T-cell (primary cell): ENCODE data around the gene GXYLT1. TPM values are rescaled to one million over a fixed set of nuclear protein-coding genes. Genes with fewer than 3 reads are reported as not detected.
"Not testable (repeated sequence)": the region's sequence is repeated elsewhere in the genome, so short reads cannot be mapped to it uniquely, and the experiment has no call there.

Experiments used
- ATAC-seq, 4 experiments: fragments of 200-7000 bp in 3 of 4; fragments of 150-1000 bp in 1 of 4; cut with Tn5 transposase; replicated peaks in 1 of 4; 1 replicate in 3 of 4; 2 replicates in 1 of 4; pipeline ENCODE4 v1.10.0; 2021; ENCODE audit warnings: moderate library complexity in 3 of 4, mild to moderate bottlenecking in 2 of 4, moderate number of reproducible peaks in 1 of 4
- CTCF ChIA-PET, 2 donors: fragments of 300-600 bp; sonication (Branson Sonifier 250); formaldehyde crosslinking; loops; one replicate each; lab custom pipeline; 2022; ENCODE audit warnings: antibody characterized with exemption in 2 of 2; lab: Charles Lee
- POLR2A ChIA-PET, 2 donors: fragments of 300-600 bp; sonication (Branson Sonifier 250); formaldehyde crosslinking; loops; one replicate each; lab custom pipeline; 2022; ENCODE audit warnings: antibody characterized with exemption in 2 of 2; lab: Charles Lee
- DNase-seq, 35 experiments: peaks; one replicate each; pipeline versions ENCODE4 v3.0.0 to v3.0.0-alpha.2; 2013 to 2023
- H3K27ac ChIP-seq: one replicate; pipeline ENCODE4 v1.5.1; 2013; ENCODE audit warnings: low read length
- H3K27me3 ChIP-seq, 2 experiments: replicated peaks in 1 of 2; 1 replicate in 1 of 2; 2 replicates in 1 of 2; pipeline versions ENCODE4 v1.6.1 to v1.7.0; 2013; ENCODE audit warnings: low read length in 1 of 2, mixed read lengths in 1 of 2; ENCODE audit not compliant: control insufficient read depth in 2 of 2, insufficient read depth in 2 of 2; ENCODE audit errors: extremely low read depth in 1 of 2
- H3K36me3 ChIP-seq, 2 donors: 1 replicate in 1 of 2; 2 replicates in 1 of 2; pipeline versions ENCODE4 v1.6.1 to v1.7.0; 2013; ENCODE audit warnings: low read length in 1 of 2; ENCODE audit not compliant: control insufficient read depth in 2 of 2, insufficient read depth in 1 of 2; ENCODE audit errors: extremely low read depth in 1 of 2
- H3K4me1 ChIP-seq, 2 experiments: 1 replicate in 1 of 2; 2 replicates in 1 of 2; pipeline versions ENCODE4 v1.6.1 to v1.7.0; 2013; ENCODE audit warnings: low read length in 2 of 2, mixed read lengths in 1 of 2; ENCODE audit not compliant: insufficient read depth in 2 of 2, control insufficient read depth in 1 of 2; ENCODE audit errors: extremely low read depth in 1 of 2
- H3K4me3 ChIP-seq, 2 donors: 1 replicate in 1 of 2; 2 replicates in 1 of 2; pipeline versions ENCODE4 v1.5.1 to v1.7.0; 2013; ENCODE audit warnings: mild to moderate bottlenecking in 2 of 2, low read length in 1 of 2, moderate library complexity in 1 of 2; ENCODE audit not compliant: control insufficient read depth in 1 of 2; ENCODE audit errors: extremely low read depth in 1 of 2
- H3K9me3 ChIP-seq: 2 replicates; pipeline ENCODE4 v1.7.0; 2013
- H3K27ac Mint-ChIP-seq, 2 donors: one replicate each; pipeline ENCODE4 v1.8.0; 2020 to 2021; ENCODE audit warnings: mild to moderate bottlenecking in 2 of 2, mixed read lengths in 2 of 2
- H3K27me3 Mint-ChIP-seq, 2 donors: one replicate each; pipeline ENCODE4 v1.8.0; 2021 to 2022; ENCODE audit warnings: mixed read lengths in 2 of 2
- H3K36me3 Mint-ChIP-seq: one replicate; pipeline ENCODE4 v1.8.0; 2021; ENCODE audit warnings: mixed read lengths
- H3K4me1 Mint-ChIP-seq, 3 donors: one replicate each; pipeline ENCODE4 v1.8.0; 2020 to 2022; ENCODE audit warnings: mixed read lengths in 3 of 3, mild to moderate bottlenecking in 1 of 3
- H3K4me3 Mint-ChIP-seq, 3 donors: one replicate each; pipeline ENCODE4 v1.8.0; 2020 to 2022; ENCODE audit warnings: mild to moderate bottlenecking in 3 of 3, mixed read lengths in 3 of 3, moderate library complexity in 3 of 3
- H3K9me3 Mint-ChIP-seq, 3 donors: one replicate each; pipeline ENCODE4 v1.8.0; 2020 to 2022; ENCODE audit warnings: mixed read lengths in 3 of 3
- WGBS: methylation state at CpG from one replicate; pipeline ENCODE4 v1.1.5; 2013; ENCODE audit warnings: missing lambda C conversion rate; ENCODE audit not compliant: insufficient coverage; 5-methylcytosine and 5-hydroxymethylcytosine counted together
- total RNA-seq, 35 experiments: library from RNA in 6 of 35; stranded (reverse) in 6 of 35; fragments of 120-200 nt in 1 of 35; gene quantifications; one replicate each; pipeline versions ENCODE4 v1.2.1 to v1.2.4 and lab custom pipeline; 2013 to 2026

Gene GXYLT1
- total RNA-seq, 5 donors from 2014 or later (not counting 1 experiment from before 2014, with no cell fraction given): 6.3 to 9.3 (median 7.1) TPM

- H3K9me3 ChIP-seq, CTCF ChIA-PET, H3K27me3 ChIP-seq, H3K4me1 Mint-ChIP-seq, H3K4me3 ChIP-seq, H3K4me1 ChIP-seq, POLR2A ChIA-PET, H3K27ac ChIP-seq, H3K36me3 ChIP-seq, DNase-seq, H3K4me3 Mint-ChIP-seq, H3K27ac Mint-ChIP-seq, H3K36me3 Mint-ChIP-seq, ATAC-seq: not testable (repeated sequence)
- peaks cover 11 to 17% of the 10 kb centered on the region in 2 donors for H3K27me3 Mint-ChIP-seq
- H3K9me3 Mint-ChIP-seq: peaks cover 4 to 20% (median 4%) of the 10 kb centered on the region in 3 donors
- WGBS: no CpG with 5 or more reads among the region's 8 CpGs
Measured at GRCh38 chr12:42048980-42049379, 95.7 kb downstream of the GXYLT1 start.

GRCh38 chr12:42039577-42039976 lies 105.1 kb downstream of the GXYLT1 start:
- POLR2A ChIA-PET: no interaction called here
- Histone ChIP-seq H3K9me3 (no peaks in the 10 kb centered on the region), H3K4me1 (no peaks in the 10 kb centered on the region), H3K27ac (no peak overlapping the region), H3K27me3 (no peaks in the 10 kb centered on the region), H3K4me3 (no peak overlapping the region), H3K36me3 (no peaks in the 10 kb centered on the region)
- H3K36me3 Mint-ChIP-seq: no peaks in the 10 kb centered on the region
- H3K27ac Mint-ChIP-seq: no peak overlapping the region
- peaks cover 9 to 16% of the 10 kb centered on the region in 2 donors for H3K27me3 Mint-ChIP-seq
- no peaks in the 10 kb centered on the region for H3K4me1 Mint-ChIP-seq
- DNase-seq (no peak), ATAC-seq (no peak)
- CTCF ChIA-PET: no interaction called here
- no peaks in the 10 kb centered on the region for H3K9me3 Mint-ChIP-seq
- H3K4me3 Mint-ChIP-seq: no peak overlapping the region

GRCh38 chr12:42039176-42039575 lies 105.5 kb downstream of the GXYLT1 start:
- Histone ChIP-seq H3K36me3 (no peaks in the 10 kb centered on the region), H3K27ac (no peak overlapping the region), H3K9me3 (no peaks in the 10 kb centered on the region), H3K27me3 (no peaks in the 10 kb centered on the region), H3K4me3 (no peak overlapping the region), H3K4me1 (no peaks in the 10 kb centered on the region)
- H3K9me3 Mint-ChIP-seq: no peaks in the 10 kb centered on the region
- H3K27ac Mint-ChIP-seq: no peak overlapping the region
- ChIA-PET POLR2A (no interaction called here), CTCF (no interaction called here)
- H3K4me1 Mint-ChIP-seq: no peaks in the 10 kb centered on the region
- ATAC-seq (no peak), DNase-seq (no peak)
- H3K27me3 Mint-ChIP-seq: peaks cover 9 to 16% of the 10 kb centered on the region in 2 donors
- H3K36me3 Mint-ChIP-seq: no peaks in the 10 kb centered on the region
- H3K4me3 Mint-ChIP-seq: no peak overlapping the region
- WGBS: 80% methylated on average over 1 of the region's 5 CpGs

- no peak overlapping the region for H3K4me3 ChIP-seq
- no peak overlapping the region for H3K27ac ChIP-seq
- H3K27ac Mint-ChIP-seq: no peak overlapping the region
- no peaks in the 10 kb centered on the region for H3K36me3 Mint-ChIP-seq
- no peaks in the 10 kb centered on the region for H3K4me1 ChIP-seq
- H3K9me3 ChIP-seq: no peaks in the 10 kb centered on the region
- no peaks in the 10 kb centered on the region for H3K36me3 ChIP-seq
- DNase-seq (no peak), ATAC-seq (no peak)
- WGBS: 80% methylated on average over 1 of the region's 4 CpGs
- no peaks in the 10 kb centered on the region for H3K9me3 Mint-ChIP-seq
- H3K4me3 Mint-ChIP-seq: no peak overlapping the region
- H3K4me1 Mint-ChIP-seq: no peaks in the 10 kb centered on the region
- CTCF ChIA-PET: interaction anchor here in 1 of 2 donors (0.7 to 0.9 kb wide), 2 partner anchors 8 to 1841 kb away, joined by 5 to 10 read pairs; no protein-coding TSS in a partner anchor
- POLR2A ChIA-PET: interaction anchor here in 1 of 2 donors (0.7 kb wide), 1 partner anchor 273 kb away, joined by 3 read pairs; no protein-coding TSS in a partner anchor
- H3K27me3 Mint-ChIP-seq: peaks cover 9 to 10% of the 10 kb centered on the region in 2 donors
- no peaks in the 10 kb centered on the region for H3K27me3 ChIP-seq
Measured at GRCh38 chr12:42031847-42032564, 112.7 kb downstream of the GXYLT1 start.

Other genes with a start within 250 kb of the GXYLT1 start
- gene YAF2, start 93.4 kb upstream of the GXYLT1 start, total RNA-seq: 10 to 100 TPM; 37.8 to 68.3 (median 43.6) TPM
- 10 to 100 TPM; 24.5 to 36.0 (median 29.4) TPM for gene ZCRB1, start 181.2 kb upstream of the GXYLT1 start, total RNA-seq
- 10 to 100 TPM; 70.8 to 98.9 (median 80.8) TPM for gene PPHLN1, start 181.3 kb upstream of the GXYLT1 start, total RNA-seq